GM19395 (cell line): ENCODE data around the gene RHEBL1.

ENCODE experiments used
- ATAC-seq: cut with Tn5 transposase; IDR thresholded peaks from one replicate; pipeline ENCODE4 v1.9.1; 2021; ENCODE audit warnings: mild to moderate bottlenecking, moderate library complexity; ENCODE audit not compliant: unreplicated experiment

The RHEBL1 gene

DNA sequence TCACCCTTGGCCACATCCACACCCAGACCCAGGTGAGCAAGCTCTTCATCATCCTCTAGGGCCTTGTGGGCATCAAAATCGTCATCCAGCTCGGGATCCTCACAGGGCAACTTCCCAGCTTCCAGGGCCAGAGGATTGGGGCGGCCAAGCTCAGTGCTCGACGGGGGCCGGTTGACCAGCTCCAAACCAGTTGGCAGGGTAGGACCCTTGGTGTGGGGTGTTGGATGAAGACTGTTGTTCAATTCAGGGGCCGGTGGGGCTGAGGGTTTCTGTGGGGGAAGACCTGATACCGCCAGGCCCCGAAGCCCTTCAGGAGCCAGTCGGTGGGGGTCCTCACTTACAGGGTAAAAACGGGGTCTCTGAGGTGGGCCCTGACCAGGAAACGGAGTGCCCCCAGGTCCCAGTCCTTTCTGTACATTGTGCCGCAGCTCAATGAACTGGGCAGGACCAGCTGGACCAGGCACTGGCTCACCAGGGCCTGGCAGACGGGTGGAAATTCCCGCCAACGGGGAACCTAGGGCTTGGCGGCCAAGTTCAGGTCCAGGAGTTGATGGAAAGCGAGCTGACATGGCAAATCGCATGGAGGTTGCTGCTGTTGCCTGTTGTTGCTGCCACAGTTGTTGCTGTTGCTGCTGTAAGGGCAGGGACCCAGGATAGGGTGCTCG, 31.4 kb downstream of the RHEBL1 start:
- no peak for ATAC-seq

DNA sequence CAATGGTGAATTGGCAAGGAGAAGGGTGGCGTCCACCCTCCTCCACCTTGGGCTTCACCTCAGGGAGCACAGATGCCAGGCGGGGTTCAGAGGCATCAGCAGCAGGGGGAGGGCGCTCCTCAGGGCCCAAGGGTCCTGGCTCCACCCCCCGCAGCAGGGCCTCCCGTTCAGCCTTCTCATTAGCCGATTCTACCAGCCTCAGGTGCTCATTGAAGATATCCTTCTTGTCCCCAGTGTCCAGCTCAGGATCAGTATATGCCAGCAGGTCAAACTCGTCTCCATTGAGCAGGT, 31.9 kb downstream of the RHEBL1 start:
- no peak for ATAC-seq

DNA sequence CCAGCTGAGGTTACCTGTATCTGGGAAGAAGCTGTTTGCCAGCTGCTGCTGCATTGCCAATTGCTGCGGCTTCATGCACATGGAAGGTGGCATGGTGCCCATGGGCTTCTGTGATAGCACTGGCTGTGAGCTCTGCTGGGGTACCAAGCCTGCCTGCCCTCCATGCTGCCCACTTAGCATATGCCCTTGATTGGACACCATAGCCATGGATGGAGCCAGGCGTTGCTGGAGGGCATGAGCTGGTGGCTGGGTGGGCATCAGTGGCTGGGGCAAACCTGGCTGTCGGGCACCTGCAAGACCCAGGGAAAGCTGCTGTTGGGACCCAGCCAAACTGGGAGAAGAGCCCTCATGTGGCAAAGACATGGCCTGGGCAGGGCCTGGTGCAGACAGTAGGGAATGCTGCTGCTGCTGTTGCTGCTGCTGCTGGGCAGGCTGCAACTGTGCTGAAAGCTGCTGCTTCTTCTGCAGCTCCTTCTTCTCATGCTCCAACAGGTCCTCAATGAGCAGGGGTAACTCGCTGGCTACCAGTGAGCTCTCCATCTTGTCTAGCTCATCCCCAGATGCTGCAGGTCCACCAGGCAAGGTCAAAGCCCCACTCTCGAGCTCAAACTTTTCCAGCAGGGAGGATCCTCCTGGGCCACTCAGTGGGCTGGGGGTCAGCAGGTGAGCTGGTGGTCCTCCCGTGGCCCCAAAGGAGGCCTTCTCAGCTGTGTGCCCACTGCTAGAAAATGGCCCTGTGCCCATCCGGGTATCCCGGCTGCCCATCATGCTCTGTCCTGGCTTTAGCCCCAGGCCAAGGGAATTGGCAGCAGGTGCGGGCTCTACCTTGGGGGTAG, 32.5 kb downstream of the RHEBL1 start:
- no peak for ATAC-seq

DNA sequence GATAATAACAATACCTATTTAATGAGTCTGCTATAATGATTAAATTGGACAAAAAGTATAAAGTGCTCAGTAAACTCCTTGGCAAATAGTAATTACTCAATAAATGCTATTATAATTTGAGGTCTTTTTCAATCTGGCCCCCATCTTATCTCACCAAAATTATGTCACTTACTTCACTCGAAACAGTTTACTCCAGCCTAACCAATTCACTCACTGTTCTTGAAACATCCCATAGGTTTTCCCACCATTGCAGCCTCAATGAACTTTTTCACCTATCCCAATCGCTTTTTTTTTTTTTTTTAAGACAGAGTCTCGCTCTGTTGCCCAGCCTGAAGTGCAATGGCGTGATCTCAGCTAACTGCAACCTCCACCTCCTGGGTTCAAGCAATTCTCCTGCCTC, 33.8 kb downstream of the RHEBL1 start:
- ATAC-seq: no peak

DNA sequence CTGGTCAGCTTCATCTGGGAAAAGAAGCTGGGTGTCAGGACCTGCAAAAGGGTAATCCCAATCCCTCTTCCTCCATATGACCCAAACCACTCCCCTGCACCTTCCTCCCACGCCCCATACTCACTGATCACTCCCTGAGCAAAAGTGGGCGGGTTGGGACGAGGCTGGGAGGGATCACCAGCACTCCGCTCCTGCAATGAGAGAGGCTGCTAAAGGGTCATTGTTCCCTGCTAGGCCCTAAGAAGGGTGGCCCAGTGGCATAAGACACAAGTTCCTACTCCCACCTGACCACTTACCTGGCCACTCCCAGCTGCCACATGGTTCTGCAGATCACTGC, 35.5 kb downstream of the RHEBL1 start:
- no peak for ATAC-seq

DNA sequence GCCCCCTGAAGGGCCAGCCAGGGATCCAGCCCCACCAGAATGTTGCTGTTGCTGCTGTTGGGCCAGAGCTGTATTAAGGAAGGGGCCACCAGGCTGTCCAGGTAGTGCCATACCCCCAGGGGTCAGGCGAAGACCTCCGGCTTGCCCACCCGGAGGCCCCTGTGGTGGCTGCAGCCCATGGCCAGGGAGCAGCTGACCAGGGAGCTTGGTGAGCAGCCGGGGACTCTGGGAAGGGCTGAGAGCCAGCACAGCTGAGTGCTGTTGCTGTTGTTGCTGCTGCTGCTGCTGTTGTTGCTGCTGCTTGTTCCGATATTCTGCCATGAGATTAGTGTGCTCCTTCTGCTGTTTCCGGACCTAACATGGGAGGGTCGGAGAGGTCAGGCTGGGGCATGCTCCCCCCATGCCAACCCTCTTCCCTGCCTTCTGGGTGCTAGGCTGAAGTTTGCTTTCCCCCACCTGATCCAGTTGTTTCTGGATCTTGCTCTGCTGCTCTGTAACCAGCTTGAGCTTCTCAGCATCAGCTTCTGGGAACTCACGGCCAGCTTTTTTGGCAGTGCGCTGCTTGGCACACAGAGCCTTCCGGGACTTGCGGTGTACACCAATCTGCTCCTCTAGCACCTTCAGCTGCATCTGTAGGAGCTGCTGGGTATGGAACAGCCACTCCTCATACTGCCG, 36.0 kb downstream of the RHEBL1 start:
- no peak for ATAC-seq

DNA sequence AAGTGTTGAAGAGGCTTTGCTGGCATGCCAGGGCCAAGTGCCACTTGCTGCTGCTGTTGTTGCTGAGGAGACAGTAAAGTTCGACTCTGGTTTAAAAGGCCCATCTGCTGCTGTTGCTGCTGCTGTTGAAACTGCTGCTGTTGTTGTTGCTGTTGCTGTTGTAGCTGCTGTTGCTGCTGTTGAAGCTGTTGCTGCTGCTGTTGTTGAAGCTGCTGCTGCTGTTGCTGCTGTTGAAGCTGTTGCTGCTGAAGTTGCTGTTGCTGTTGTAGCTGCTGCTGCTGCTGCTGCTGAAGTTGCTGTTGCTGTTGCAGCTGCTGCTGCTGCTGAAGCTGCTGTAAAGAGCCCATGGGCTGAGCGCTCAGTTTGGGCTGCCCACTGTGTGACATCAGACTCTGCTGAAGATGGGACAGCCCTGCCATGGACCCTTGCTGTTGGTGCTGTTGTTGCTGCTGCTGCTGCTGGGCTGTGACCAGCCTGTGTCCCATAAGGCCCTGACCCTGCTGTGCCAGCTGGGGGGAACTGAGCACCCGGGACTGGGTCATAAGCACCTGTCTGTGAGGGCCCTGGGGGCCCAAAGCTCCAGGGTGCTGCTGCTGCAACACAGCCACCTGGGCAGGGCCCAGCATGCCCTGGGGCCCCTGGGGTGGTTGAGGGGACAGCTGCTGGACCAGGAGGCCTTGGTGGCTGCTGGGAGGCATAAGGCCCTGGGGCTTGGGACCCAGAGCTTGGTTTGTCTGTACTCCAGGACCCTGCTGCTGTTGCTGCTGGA, 36.9 kb downstream of the RHEBL1 start:
- no peak for ATAC-seq

DNA sequence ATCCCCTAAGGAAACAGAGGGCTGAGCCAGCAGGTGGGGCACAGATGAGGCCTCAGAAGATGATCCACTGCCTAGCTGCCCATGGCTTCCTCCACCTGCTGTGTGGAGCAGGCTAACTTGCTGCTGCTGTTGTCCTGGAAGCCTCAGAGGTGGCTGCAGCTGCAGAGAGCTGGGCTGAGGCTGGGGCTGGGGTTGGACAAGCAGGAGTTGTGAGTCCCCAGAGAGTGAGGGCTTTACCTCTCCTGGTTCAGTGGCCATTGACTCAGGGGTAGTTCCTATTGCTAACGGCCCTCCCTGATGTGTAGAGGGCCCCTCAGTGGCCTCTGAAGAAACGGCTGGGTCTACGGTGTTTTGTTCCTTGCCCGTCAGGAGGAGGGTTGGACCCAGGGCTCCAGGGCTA, 37.5 kb downstream of the RHEBL1 start:
- ATAC-seq: no peak

DNA sequence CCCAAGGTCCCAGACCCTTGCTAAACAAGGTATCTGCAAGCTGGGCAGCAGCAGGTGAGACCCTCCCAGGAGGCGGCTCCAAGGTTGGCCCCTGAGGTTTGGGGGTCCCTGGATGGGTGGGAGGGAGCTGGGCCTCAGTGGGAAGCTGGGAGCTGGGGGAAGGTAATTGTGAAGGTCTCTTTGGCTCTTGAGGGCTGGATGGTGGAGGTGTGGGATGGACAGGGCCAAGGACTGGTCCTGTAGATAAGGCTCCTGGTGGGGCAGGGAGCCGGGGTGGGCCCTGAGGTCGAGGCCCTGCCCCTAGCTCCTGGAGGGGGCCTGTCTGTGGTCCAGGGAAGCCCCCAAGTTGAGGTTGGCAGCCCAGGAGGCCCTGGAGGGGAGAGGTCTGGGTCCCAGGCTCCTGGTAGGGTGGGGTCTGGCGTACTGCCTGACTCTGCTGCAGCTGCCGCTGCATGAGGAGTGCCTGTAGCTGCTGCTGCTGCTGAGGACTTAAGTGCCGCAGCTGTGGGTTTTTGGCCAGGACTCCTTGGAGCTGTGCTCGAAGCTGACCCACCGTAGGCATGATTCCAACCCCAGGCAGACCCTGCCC, 38.1 kb downstream of the RHEBL1 start:
- ATAC-seq: no peak

DNA sequence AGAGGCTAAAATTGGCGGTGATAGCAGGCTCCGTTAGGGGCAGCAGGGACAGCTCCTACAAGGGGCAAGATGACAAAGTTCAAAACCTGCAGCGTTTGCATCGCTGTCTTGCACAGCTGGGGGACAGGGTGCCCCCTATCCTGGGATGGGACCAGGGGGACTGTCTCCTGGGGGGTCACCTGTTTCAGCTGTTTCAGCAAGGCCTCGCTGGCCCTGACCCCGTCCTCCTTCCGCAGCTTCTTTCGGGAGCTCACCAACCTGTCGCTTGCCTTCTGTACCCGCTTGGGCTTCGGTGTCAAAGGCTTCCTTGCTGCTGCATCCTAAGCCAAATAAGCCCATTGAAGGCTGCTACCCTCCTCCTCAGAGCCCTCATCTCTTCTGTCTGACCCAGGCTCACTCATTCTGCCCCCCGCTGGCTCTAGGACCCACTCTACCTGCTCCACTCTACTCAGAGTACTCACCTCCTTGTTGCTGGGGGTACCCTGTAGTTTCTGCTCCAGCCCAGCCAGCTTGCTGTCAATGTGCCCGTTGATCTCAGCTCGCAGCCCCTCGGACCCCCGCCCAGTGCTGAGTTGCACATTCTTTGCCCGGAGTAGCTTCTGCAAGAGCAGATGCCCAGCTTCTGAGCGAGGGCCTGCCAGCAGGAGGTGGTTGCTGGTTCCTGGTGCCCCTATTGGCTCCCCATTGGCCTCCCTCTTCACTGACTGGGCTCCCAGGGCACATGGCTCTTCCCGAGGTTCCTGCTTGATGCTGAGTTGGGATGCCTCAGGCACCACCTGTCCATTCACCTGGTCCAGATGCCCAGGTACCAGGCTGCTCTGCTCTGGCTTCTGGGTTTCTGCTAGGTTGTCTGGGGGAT, 38.8 kb downstream of the RHEBL1 start:
- no peak for ATAC-seq

DNA sequence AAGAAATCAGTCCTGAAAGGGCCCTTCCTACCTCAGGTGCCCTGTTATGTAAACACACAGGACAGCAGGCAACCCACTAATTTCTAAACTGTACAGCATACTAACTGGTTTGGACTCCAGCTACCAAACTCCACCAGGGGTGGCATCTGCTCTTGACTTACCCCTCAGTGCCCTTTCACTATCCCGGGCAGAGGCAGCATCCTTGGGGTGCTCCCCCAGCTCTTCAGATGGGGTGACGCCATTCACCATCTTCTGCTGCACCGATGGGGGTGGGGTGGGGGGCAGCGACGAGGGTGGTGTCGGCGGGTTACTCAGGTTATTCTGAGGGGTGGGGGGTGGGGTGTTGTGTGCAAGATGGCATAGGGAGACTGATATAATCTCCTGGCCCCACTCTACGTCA, 39.7 kb downstream of the RHEBL1 start:
- no peak for ATAC-seq

DNA sequence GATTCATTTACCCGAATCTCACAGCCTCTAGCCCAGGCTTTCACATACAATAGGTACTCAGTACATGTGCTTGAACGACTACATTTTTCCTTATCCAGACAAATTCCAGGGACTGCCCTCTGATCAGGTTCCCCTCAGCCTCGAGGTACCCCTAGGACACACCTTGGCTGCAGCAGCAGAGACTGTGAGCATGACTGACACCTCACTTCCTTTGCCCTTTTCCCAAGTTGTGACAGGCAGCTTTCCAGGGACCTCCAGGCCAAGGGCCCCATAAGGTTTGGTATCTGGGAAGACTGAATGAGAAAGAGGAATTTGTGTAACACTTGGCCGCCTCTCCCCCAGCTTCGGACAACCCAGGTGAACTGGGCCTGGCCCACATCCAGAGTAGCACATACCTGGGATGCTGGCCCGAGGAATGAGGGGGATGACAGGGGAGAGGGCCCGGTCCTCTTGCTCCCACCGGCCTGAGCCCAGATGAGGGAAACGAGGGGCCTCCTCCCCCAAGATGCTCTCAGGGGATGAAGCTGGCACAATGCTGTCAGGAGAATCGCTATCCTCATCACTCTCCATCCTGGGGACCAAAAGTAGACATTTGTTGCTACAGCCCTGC, 41.0 kb downstream of the RHEBL1 start:
- ATAC-seq: no peak

DNA sequence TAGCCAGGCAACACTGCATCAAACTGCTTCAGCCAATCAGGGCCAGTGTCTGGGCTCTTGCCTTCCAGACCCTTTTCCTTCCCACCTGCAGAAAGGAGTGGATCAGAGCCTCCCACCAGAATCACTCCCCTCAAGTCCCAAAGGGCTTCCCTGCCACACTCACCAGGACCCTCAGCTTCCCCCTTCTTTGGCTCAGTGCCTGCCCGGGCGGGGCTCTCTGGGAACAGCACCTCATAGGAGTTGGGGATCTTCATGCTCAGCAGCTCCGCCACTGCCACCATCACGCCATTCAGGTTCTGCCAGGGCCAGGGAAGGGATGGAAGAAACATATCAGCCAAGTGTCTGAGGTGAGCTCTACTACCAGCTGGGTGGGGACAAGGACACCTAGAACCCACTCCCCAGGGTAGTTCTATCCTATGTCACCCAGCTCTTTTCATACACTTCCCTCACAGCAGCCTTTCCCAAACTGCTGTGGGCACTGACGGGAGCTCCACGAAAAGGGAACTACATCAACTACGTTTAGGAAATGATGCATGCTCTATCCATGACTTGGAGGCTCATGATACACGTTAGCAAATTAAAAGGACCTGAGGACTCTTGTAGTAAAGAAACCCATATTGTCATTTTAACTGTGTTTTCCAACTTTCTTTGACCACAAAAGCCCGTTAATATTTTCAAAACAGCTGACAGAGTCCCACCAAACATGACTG, 41.8 kb downstream of the RHEBL1 start:
- ATAC-seq: no peak

DNA sequence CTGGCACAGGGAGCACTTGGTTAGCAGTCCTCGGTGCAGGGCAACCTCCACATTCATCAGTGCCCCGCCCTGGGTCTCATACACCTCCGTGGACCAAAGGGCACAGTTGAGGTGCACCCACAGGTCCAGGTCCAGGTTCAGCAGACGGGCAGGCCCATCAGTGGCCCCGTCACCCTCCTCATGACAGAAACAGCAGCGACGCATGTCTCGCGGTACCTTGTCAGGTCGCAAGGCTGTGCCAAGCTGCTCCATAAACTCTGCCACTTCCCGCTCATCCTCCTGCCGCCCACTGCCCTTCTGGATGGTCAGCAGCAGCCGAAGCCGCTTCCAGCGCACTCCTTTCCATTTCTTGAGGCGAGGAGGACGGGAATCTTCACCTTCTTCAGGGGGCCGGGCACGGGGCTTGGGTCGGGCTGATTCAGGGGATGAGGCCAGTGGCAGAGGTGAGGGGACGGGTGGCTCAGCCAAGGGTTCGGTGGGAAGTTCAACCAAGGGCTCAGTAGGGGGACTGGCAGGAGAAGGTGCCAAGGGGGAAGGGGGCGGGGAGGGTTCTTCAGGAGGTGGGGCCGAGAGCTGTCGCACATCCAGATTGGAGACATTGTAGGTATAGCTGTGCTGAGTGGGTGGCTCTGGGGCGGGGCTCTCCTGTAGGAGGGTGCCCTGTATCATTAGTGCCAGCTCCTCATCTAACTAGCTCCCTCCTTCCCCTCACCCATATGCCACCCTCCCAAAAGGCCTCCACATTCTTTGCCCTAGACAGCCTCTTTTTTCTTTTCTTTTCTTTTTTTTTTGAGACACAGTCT, 42.9 kb downstream of the RHEBL1 start:
- no peak for ATAC-seq

DNA sequence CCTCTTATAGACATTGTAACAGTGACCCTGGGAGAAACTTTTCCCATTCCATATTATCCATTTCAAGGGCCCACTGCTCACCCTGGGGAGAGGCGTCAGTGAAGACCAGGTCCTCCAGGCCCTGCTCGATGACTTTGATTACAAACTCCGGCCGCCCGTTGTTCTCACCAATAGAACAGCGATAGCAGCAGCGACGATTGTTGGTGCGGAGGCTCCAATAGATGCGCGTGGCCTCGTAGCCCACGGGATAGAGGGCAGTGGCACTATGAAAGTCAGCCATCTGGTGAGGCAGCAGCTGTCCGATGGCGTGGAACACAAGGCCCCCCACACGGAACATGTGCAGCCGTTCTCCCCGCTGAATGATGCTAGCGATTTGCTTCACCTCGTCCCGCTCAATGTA, 43.7 kb downstream of the RHEBL1 start:
- ATAC-seq: no peak

DNA sequence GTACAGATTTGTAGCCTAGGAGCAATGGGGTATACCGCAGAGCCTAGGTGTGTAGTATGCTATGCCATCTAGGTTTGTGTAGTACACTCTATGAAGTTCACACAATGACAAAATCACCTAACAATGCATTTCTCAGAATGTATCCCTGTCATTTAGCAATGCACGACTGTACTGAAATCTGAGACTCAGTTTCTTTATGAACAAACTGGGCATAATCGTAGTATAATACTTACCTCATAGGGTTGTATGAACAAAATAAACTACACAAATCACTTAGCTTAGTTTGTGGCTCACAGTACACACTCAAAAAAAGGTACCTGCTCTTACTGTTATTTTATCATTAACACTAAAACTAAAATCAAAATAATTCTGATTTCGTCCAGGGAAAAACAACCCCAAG, 44.3 kb downstream of the RHEBL1 start:
- no peak for ATAC-seq

DNA sequence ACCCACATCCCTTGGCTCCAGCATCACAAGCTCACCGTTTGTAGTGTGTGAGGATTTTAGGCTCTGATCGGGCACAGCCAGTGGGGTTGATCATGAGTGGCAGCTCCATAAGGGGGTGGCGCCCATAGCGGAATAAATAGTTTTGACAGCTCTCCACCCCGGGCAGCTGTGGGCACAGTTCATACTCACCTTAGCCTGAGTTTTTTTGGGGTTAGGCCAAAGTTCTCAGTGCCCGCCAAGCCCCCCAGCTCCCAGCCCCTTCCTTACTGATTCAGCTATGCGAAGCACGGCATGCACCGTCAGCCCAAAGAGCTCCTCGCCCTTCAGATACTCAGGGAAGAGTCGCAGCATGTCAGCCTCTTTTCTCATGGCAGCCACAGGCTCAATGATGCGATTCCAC, 45.2 kb downstream of the RHEBL1 start:
- no peak for ATAC-seq

DNA sequence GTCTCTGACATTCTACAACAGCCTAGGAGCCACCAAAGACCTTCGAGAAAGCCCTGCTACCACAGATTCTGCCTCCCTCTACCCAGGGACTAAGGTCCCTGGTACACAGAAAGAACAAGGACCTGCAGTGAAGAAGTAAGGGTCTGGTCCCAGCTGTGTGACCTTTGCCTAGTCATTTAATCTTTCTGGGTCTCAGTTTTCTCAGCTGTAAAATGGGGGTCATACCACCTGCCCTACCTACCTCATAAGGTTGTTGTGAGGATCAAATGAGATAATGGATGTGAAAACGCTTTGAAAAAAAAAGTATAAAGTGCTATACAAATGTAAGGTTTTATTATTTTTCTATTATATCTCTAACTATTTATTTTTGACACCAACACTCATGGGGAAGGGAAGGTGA, 46.0 kb downstream of the RHEBL1 start:
- no peak for ATAC-seq
